Activated CD4-positive, alpha-beta T cell treated with anti-CD3 and anti-CD28 coated beads for 36 hours (primary cell): ENCODE results near the gene HSBP1L1. TPM values are rescaled to one million over a fixed set of nuclear protein-coding genes. Genes with fewer than 3 reads are reported as not detected.

Experiments used
- ATAC-seq: fragments of 200-7000 bp; cut with Tn5 transposase; one replicate; pipeline ENCODE4 v1.10.0; 2021; ENCODE audit warnings: mild to moderate bottlenecking, moderate library complexity
- CTCF ChIA-PET: fragments of 350-600 bp; sonication (Branson Sonifier 250); formaldehyde crosslinking; loops from one replicate; lab custom pipeline; 2021; ENCODE audit warnings: antibody characterized with exemption; lab: Charles Lee
- POLR2A ChIA-PET: fragments of 350-600 bp; sonication (Branson Sonifier 250); formaldehyde crosslinking; loops from one replicate; lab custom pipeline; 2021; ENCODE audit warnings: antibody characterized with exemption, inconsistent platforms; lab: Charles Lee
- DNase-seq: peaks from one replicate; pipeline ENCODE4 v3.0.0-alpha.2; 2020
- H3K27ac Mint-ChIP-seq: one replicate; pipeline ENCODE4 v1.8.0; 2021; ENCODE audit warnings: mixed read lengths
- H3K27me3 Mint-ChIP-seq: one replicate; pipeline ENCODE4 v1.8.0; 2021; ENCODE audit warnings: mixed read lengths
- H3K36me3 Mint-ChIP-seq: one replicate; pipeline ENCODE4 v1.8.0; 2021; ENCODE audit warnings: low read depth, mixed read lengths
- H3K4me1 Mint-ChIP-seq: one replicate; pipeline ENCODE4 v1.8.0; 2021; ENCODE audit warnings: mixed read lengths
- H3K4me3 Mint-ChIP-seq: one replicate; pipeline ENCODE4 v1.8.0; 2021; ENCODE audit warnings: mild to moderate bottlenecking, moderate library complexity, mixed read lengths
- H3K9me3 Mint-ChIP-seq: one replicate; pipeline ENCODE4 v1.8.0; 2021; ENCODE audit warnings: low read depth, mixed read lengths
- intact Hi-C, 2 experiments: fragments of 100-400 bp; cut with DNase I in 1 of 2; cut with micrococcal nuclease in 1 of 2; formaldehyde crosslinking; loops; one replicate each; pipeline versions ENCODE4 v1.14.2 to v1.15.1; 2022 to 2024; cut with DNase I, micrococcal nuclease
- total RNA-seq, 2 experiments: library from RNA; stranded (reverse); gene quantifications; one replicate each; pipeline ENCODE4 v1.2.3, GENCODE V29; 2021

The HSBP1L1 gene
- total RNA-seq, 2 experiments from 2014 or later = 14.4 to 16.9 TPM

GRCh38 chr18:79980585-79980984 is 16.1 kb downstream of the HSBP1L1 start:
- Mint-ChIP-seq H3K9me3 (no peaks in the 10 kb centered on the region), H3K27me3 (no peaks in the 10 kb centered on the region), H3K4me1 (peaks cover 62% of the 10 kb centered on the region), H3K27ac (peak overlapping the region; percentile 6), H3K4me3 (no peak overlapping the region), H3K36me3 (peaks cover 54% of the 10 kb centered on the region)
- no peak for ATAC-seq
- ChIA-PET POLR2A (no interaction called here), CTCF (no interaction called here)
- DNase-seq = no peak
- intact Hi-C loops = no loop called here

- Mint-ChIP-seq H3K36me3 (peaks cover 56% of the 10 kb centered on the region), H3K4me1 (peaks cover 73% of the 10 kb centered on the region), H3K9me3 (no peaks in the 10 kb centered on the region), H3K4me3 (no peak overlapping the region), H3K27me3 (no peaks in the 10 kb centered on the region), H3K27ac (peak overlapping the region; percentile 82)
- POLR2A ChIA-PET = interaction anchor here (0.6 to 1.1 kb wide), 3 partner anchors 10 to 51 kb away, joined by 3 to 4 read pairs (median 3); partner anchors contain the start of gene RBFA
- intact Hi-C loops = no loop called here
- DNase-seq (peak; percentile 74), ATAC-seq (peak; percentile 88)
- CTCF ChIA-PET = interaction anchor here (0.7 to 1.9 kb wide), 6 partner anchors 27 to 176 kb away, joined by 3 to 5 read pairs (median 3); no protein-coding TSS in a partner anchor
Observed at GRCh38 chr18:79982736-79983135, 18.3 kb downstream of the HSBP1L1 start.

- DNase-seq = no peak
- Mint-ChIP-seq H3K36me3 (peaks cover 53% of the 10 kb centered on the region), H3K4me3 (no peak overlapping the region), H3K4me1 (peaks cover 69% of the 10 kb centered on the region), H3K27ac (peak overlapping the region; percentile 60), H3K27me3 (no peaks in the 10 kb centered on the region), H3K9me3 (no peaks in the 10 kb centered on the region)
- intact Hi-C loops = no loop called here
- ChIA-PET POLR2A (interaction anchor here (0.6 to 1.1 kb wide), 3 partner anchors 10 to 51 kb away, joined by 3 to 4 read pairs (median 3); partner anchors contain the start of gene RBFA), CTCF (interaction anchor here (0.7 to 1.9 kb wide), 6 partner anchors 27 to 176 kb away, joined by 3 to 5 read pairs (median 3); no protein-coding TSS in a partner anchor)
- ATAC-seq = no peak
Observed at GRCh38 chr18:79983253-79983652, 18.8 kb downstream of the HSBP1L1 start.

GRCh38 chr18:79983793-79984192 is 19.4 kb downstream of the HSBP1L1 start:
- DNase-seq (no peak), ATAC-seq (no peak)
- Mint-ChIP-seq H3K9me3 (no peaks in the 10 kb centered on the region), H3K27me3 (no peaks in the 10 kb centered on the region), H3K4me3 (peak overlapping the region; percentile 9), H3K36me3 (peaks cover 54% of the 10 kb centered on the region), H3K4me1 (peaks cover 69% of the 10 kb centered on the region), H3K27ac (peak overlapping the region; percentile 12)
- ChIA-PET POLR2A (no interaction called here), CTCF (interaction anchor here (0.7 to 1.9 kb wide), 3 partner anchors 45 to 236 kb away, joined by 3 to 5 read pairs (median 5); no protein-coding TSS in a partner anchor)
- intact Hi-C loops = no loop called here

- no peak for ATAC-seq
- Mint-ChIP-seq H3K9me3 (no peaks in the 10 kb centered on the region), H3K27ac (peak overlapping the region; percentile 25), H3K4me1 (peaks cover 60% of the 10 kb centered on the region), H3K36me3 (peaks cover 44% of the 10 kb centered on the region), H3K4me3 (no peak overlapping the region), H3K27me3 (no peaks in the 10 kb centered on the region)
- intact Hi-C loops = loop anchor here (5.0 kb wide), 3 partner anchors 122 to 463 kb away; partner anchors contain the start of gene ADNP2 (in 1 of the 2)
- ChIA-PET CTCF (interaction anchor here (0.6 to 1.6 kb wide), 5 partner anchors 12 to 144 kb away, joined by 3 to 4 read pairs (median 4); partner anchors contain the start of gene HSBP1L1), POLR2A (interaction anchor here (0.7 to 1.5 kb wide), 3 partner anchors 18 to 585 kb away, joined by 3 to 5 read pairs (median 4); no protein-coding TSS in a partner anchor)
- DNase-seq = no peak
Observed at GRCh38 chr18:79985172-79985571, 20.7 kb downstream of the HSBP1L1 start.

- ChIA-PET CTCF (interaction anchor here (0.6 to 1.9 kb wide), 5 partner anchors 9 to 307 kb away, joined by 3 to 5 read pairs (median 4); no protein-coding TSS in a partner anchor), POLR2A (no interaction called here)
- H3K4me3 Mint-ChIP-seq = peak overlapping the region; percentile 92
- H3K4me1 Mint-ChIP-seq = peaks cover 50% of the 10 kb centered on the region
- peaks cover 41% of the 10 kb centered on the region for H3K36me3 Mint-ChIP-seq
- no peaks in the 10 kb centered on the region for H3K9me3 Mint-ChIP-seq
- DNase-seq (no peak), ATAC-seq (no peak)
- peak overlapping the region; percentile 91 for H3K27ac Mint-ChIP-seq
- intact Hi-C loops = loop anchor here (1.0 to 5.0 kb wide), 4 partner anchors 48 to 464 kb away; partner anchors contain the start of genes ADNP2 (in 1 of the 2) and RBFA (in 1 of the 2)
- H3K27me3 Mint-ChIP-seq = no peaks in the 10 kb centered on the region
Observed at GRCh38 chr18:79986726-79987125, 22.3 kb downstream of the HSBP1L1 start.

- peak overlapping the region; percentile 91 for H3K27ac Mint-ChIP-seq
- ATAC-seq (no peak), DNase-seq (no peak)
- ChIA-PET POLR2A (interaction anchor here (0.6 to 2.2 kb wide), 4 partner anchors 26 to 172 kb away, joined by 3 to 5 read pairs (median 3); partner anchors contain the start of gene RBFA), CTCF (interaction anchor here (0.7 to 1.9 kb wide), 4 partner anchors 24 to 246 kb away, joined by 3 to 5 read pairs (median 4); no protein-coding TSS in a partner anchor)
- peaks cover 41% of the 10 kb centered on the region for H3K4me1 Mint-ChIP-seq
- H3K36me3 Mint-ChIP-seq = peaks cover 33% of the 10 kb centered on the region
- peak overlapping the region; percentile 92 for H3K4me3 Mint-ChIP-seq
- H3K27me3 Mint-ChIP-seq = no peaks in the 10 kb centered on the region
- no peaks in the 10 kb centered on the region for H3K9me3 Mint-ChIP-seq
- intact Hi-C loops = loop anchor here (1.0 to 5.0 kb wide), 4 partner anchors 47 to 465 kb away; partner anchors contain the start of genes ADNP2 (in 1 of the 2) and RBFA (in 1 of the 2)
Observed at GRCh38 chr18:79987566-79987965, 23.1 kb downstream of the HSBP1L1 start.

GRCh38 chr18:79988071-79988450 is 23.6 kb downstream of the HSBP1L1 start:
- POLR2A ChIA-PET = interaction anchor here (1.1 to 2.2 kb wide), 2 partner anchors 46 to 171 kb away, joined by 3 to 5 read pairs; partner anchors contain the start of gene RBFA
- Mint-ChIP-seq H3K4me3 (peak overlapping the region; percentile 92), H3K27ac (peak overlapping the region; percentile 91), H3K36me3 (peaks cover 31% of the 10 kb centered on the region), H3K4me1 (peaks cover 36% of the 10 kb centered on the region), H3K9me3 (no peaks in the 10 kb centered on the region), H3K27me3 (no peaks in the 10 kb centered on the region)
- intact Hi-C loops = loop anchor here (1.0 to 5.0 kb wide), 11 partner anchors 24 to 593 kb away; partner anchors contain the start of genes ADNP2 (in 2 of the 2), SLC66A2 (in 2 of the 2), CTDP1 (in 1 of the 2) and HSBP1L1 (in 1 of the 2)
- CTCF ChIA-PET = interaction anchor here (0.7 to 1.9 kb wide), 4 partner anchors 25 to 247 kb away, joined by 3 to 5 read pairs (median 4); no protein-coding TSS in a partner anchor
- DNase-seq = peak; percentile 81
- peak; percentile 70 for ATAC-seq

- Mint-ChIP-seq H3K4me3 (peak within 1 kb of the TSS; percentile 92), H3K4me1 (peaks cover 31% of the 10 kb centered on the region), H3K36me3 (peaks cover 28% of the 10 kb centered on the region), H3K9me3 (no peaks in the 10 kb centered on the region), H3K27ac (peak within 1 kb of the TSS; percentile 98), H3K27me3 (no peaks in the 10 kb centered on the region)
- intact Hi-C loops = loop anchor here (1.0 to 5.0 kb wide), 11 partner anchors 24 to 593 kb away; partner anchors contain the start of genes ADNP2 (in 2 of the 2), SLC66A2 (in 2 of the 2), CTDP1 (in 1 of the 2) and HSBP1L1 (in 1 of the 2)
- CTCF ChIA-PET = interaction anchor here (0.7 to 1.9 kb wide), 7 partner anchors 9 to 421 kb away, joined by 3 to 5 read pairs (median 3); no protein-coding TSS in a partner anchor
- POLR2A ChIA-PET = interaction anchor here (1.1 to 2.2 kb wide), 2 partner anchors 45 to 171 kb away, joined by 3 to 5 read pairs; partner anchors contain the start of gene RBFA
- DNase-seq (peak; percentile 92), ATAC-seq (peak; percentile 98)
Observed at GRCh38 chr18:79988451-79989194, 24.2 kb downstream of the HSBP1L1 start, which contains the start of gene TXNL4A. TXNL4A (minus strand) TSS chr18:79988563; CDS start chr18:79988392, 171 bp downstream.

GRCh38 chr18:79989195-79989497 is 24.7 kb downstream of the HSBP1L1 start:
- intact Hi-C loops = loop anchor here (2.0 to 5.0 kb wide), 4 partner anchors 38 to 467 kb away; partner anchors contain the start of genes ADNP2 (in 1 of the 2) and SLC66A2 (in 1 of the 2)
- ChIA-PET POLR2A (interaction anchor here (2.2 kb wide), 1 partner anchor 170 kb away, joined by 5 read pairs; no protein-coding TSS in a partner anchor), CTCF (interaction anchor here (0.7 to 0.9 kb wide), 4 partner anchors 9 to 421 kb away, joined by 3 to 5 read pairs (median 3); no protein-coding TSS in a partner anchor)
- peaks cover 25% of the 10 kb centered on the region for H3K4me1 Mint-ChIP-seq
- H3K9me3 Mint-ChIP-seq = no peaks in the 10 kb centered on the region
- ATAC-seq = no peak
- H3K27ac Mint-ChIP-seq = peak overlapping the region; percentile 98
- DNase-seq = peak; percentile 34
- peak overlapping the region; percentile 92 for H3K4me3 Mint-ChIP-seq
- H3K27me3 Mint-ChIP-seq = no peaks in the 10 kb centered on the region
- H3K36me3 Mint-ChIP-seq = peaks cover 24% of the 10 kb centered on the region
